ENCODE data around the gene FZD7.
A peak's percentile ranks its signal among the peaks of the same experiment; 100 is the strongest.

FZD7 gene

DNA sequence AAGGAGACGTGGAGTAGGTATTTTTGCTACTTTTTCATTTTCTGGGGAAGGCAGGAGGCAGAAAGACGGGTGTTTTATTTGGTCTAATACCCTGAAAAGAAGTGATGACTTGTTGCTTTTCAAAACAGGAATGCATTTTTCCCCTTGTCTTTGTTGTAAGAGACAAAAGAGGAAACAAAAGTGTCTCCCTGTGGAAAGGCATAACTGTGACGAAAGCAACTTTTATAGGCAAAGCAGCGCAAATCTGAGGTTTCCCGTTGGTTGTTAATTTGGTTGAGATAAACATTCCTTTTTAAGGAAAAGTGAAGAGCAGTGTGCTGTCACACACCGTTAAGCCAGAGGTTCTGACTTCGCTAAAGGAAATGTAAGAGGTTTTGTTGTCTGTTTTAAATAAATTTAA is 3.4 kb downstream of the FZD7 start:
- no peak for DNase-seq (ENCODE audit: low read depth, low spot score)

DNA sequence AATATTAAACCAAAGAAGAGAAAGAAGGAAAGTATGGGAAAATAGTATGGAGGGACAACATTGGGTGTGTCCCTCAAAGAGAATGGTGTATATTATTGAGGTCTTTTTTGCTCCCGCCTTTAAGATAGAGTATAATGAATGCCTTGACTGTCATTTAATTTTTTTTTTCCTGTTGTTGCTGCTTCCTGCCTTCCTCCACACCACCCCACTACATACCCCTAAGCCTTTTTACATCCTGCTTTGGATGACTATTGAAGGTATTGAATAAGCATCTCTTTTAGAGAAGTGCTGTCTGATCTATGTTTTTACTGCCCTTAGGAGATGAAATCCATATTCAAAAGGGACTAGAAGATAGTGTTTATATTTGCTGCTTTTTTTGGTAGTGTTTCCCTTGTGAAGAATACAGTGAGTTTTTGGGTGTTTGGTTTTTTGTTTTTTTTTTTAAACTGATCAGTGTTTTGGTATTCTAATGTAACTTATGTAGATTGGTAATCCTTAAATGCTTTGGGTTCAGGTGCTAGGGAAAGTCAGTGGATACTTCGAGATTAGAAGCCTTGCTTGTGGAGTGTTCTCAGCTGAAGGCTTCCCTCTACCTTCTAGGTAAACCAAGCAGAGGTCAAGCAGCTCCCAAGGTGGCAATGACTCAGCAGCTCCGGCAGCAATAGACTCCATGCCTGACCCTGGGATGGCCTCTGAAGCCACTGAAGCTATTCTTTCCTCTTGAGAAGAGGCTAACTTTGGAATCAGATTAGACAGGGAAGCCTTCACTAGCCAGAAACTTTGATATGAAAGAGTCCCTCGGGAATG is 5.0 kb downstream of the FZD7 start:
- no peak for DNase-seq (ENCODE audit: low read depth, low spot score)

DNA sequence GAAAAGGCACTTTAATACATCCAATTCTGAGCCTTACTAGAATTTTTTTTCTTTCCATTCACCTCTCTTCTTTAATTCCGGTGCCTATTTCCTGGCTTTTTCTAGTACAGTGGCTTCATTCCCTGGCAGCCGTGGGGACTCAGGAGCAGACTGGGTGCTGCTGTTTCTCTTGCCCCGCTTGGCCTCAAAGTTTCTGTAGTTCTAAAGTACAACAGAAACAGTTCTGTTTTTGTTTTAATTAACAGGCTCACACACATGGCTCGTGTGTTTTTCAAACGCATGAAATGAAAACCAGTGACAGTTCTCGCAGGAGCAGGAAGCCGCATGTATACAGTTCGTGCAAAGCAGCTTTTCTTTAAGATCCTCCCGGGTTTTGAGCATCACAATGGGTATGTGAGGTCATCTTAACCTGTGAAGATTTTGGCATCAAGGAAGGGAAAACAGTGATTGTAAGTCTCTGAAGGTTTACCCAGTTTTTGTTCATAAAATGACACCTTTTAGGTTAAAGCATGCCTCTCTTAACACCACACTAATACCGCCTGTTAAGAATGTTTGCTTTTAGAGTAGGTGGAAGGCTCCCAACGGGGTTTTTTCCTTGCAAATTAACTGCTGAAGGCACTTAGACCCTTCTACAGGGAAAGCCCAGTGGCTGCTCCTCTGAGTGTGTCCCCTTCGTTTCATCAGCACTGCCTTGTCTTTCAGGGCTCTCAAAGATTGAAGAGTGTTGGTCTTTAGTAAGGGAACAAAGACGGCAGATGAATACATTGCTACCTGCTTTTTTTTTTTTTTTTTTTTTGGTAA is 5.8 kb downstream of the FZD7 start:
- DNase-seq (ENCODE audit: low read depth, low spot score), result no peak

DNA sequence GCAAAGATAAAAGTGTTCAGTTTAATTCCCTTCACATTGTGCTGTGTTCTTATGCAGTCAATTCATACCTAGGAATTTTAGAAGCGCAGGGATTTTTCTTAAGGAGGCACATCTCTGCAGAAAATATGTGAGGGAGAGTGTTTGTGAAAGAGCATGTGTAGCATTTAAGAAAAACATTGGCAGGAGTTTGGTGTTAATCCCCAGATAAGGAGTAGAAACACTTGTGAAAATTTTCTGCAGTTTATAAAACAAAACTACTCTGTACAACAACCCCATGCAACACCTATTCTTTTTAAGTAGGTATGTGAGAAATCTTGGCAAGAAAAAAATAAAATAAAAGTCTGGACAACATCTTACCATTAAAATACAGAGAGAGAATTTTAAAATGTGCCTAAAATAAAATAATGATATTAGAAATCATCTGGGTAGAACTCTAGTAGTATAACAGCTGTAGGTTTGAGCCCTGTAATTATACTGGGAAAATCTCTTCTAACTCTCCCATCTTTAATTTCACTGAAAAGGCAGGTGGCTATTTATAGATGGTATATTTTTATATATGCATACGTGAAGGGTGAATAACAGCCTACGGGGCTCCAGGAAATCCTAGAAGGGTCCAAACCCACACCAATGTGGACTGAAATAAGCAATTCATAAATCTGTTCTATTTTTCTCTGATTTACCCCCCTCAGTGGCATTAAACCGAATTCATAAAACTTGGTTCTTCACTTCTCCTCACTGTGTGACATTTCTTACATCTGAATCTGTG is 6.6 kb downstream of the FZD7 start:
- DNase-seq (ENCODE audit: low read depth, low spot score), result no peak

DNA sequence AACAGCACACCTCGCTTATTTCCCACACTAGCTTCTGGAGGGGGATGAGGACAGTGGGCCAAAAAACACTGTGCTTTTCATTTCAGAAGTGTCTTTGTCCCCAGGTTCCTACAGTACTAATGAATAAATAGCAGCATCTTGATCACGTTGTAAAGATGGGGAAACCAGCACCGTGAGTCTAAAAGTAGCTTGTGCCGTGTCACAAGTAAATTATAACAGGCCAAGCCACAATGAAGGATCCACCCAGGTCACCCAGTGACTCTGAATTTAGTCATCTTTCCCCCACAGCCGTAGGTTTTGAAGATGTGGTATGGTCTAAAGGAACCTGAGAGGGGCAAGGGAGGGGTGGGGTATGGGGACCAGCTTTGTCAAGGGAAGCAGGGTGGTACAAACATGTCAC is 8.8 kb downstream of the FZD7 start:
- DNase-seq (ENCODE audit: low read depth, low spot score), result no peak

DNA sequence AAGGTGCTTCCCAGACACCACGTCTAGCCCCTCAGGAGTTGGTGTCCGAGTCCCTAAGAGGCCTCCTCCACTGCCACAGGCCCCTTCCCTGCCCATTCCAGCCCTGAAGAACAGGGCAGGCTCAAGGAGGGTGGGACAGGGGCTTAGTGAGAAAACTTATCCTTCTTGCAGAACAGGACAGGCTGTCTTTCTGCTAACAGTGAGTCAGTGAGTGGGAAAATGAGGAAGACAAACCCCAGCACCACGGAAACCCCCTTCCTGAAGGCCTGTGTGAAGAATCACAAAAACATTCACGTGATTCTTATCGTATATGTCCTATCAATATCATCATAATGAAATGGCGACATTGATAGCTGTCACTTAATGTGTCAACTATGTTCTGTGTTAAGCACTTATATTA is 9.8 kb downstream of the FZD7 start:
- DNase-seq (ENCODE audit: low read depth, low spot score), result no peak

DNA sequence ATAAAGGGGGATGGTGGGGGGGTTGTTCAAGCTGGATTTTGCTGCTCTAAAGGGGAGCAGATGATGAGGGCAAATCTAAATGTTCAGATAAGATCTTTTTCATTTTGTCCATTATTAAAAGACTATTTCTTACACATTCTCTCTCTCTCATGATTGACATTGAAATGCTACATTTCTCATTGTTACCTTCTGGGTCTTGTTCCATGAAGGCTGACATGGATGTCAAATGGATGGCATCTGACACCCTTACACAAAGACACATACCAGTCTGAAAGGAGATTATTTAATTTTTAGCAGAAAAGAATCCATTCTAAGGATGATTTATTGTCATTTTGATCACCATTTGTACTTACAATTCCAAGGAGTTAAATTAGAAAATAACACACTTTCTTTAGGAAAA is 11.1 kb downstream of the FZD7 start:
- no peak for DNase-seq (ENCODE audit: low read depth, low spot score)

DNA sequence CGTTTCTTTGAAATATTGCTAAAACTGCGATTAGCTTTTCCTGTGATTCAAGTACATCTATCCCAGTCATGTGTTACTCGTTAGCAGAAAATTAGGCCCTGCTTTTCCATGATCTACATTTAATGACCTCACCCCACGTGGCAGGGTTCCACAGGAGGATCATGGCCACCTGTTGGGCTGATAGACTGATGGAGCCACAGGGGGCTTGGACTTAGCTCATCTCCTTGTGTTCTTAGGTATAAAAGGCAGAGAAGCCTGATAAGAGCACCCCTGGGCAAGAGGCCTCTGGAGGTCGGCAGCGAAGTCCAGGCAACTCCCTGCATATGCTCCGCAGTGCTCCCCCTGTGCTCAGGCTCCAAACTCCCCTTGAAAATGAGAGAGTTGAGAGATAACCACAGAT is 12.9 kb downstream of the FZD7 start:
- DNase-seq (ENCODE audit: low read depth, low spot score), result no peak

DNA sequence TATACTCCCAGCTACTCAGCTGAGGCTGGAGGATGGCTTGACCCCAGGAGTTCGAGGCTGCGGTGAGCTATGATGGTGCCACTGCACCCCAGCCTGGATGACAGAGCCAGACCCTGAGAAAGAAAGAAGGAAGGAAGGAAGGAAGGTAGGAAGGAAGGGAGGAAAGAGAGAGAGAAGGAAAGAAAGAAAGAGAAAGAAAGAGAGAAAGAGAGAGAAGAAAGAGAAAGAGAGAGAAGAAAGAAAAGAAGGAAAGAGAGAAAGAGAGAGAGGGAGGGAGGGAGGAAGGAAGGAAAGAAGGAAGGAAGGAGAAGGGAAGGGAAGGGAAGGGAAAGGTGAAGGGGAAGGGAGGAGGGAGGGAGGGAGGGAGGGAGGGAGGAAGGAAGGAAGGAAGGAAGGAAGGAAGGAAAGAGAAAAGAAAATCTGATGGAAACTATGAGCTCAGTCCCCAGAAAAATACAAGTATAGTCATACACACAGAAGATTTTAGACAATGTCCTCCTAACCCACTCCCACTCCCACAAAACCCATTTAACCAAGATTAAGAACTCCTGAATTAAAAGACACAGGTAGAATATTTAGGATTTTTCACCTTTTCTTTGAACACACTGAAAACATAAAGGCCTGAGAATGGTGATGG is 15.6 kb downstream of the FZD7 start:
- DNase-seq (ENCODE audit: low read depth, low spot score), result no peak

DNA sequence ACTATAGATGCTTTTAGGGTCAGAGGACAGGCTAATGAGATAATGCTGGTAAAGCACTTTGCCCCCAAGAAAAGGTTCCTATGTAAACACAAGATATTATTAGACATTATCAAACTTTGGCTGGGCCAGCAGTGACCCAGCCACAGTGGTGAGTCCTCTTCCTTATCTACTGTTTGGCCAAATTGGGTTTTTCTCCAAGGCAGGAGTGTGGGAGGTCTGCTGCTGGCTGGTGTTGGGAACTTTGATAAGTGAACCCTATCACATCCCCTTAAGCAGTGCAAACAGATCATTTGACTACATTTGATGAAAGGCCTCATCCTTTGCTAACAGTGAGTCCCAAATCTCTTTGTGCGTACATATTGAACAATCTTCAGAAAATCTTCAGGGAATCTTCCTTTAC is 16.2 kb downstream of the FZD7 start:
- DNase-seq (ENCODE audit: low read depth, low spot score), result no peak

DNA sequence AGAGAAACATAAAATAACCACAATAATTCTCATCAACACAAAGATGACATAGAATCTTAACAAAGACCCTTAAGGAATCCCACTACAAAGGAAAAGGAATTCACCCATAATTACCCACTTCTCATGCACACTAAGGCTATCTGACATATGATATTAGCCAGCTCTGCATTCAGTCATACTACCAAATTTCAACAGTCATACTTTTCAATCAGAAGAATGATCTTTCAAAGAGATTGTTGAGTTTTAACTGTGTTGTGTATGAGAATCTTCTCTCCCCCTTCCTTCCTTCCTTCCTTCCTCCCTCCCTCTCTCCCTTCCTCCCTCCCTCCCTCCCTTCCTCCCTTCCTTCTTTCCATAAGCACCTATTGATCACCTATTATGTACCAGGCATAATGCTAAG is 17.0 kb downstream of the FZD7 start:
- DNase-seq (ENCODE audit: low read depth, low spot score), result no peak

DNA sequence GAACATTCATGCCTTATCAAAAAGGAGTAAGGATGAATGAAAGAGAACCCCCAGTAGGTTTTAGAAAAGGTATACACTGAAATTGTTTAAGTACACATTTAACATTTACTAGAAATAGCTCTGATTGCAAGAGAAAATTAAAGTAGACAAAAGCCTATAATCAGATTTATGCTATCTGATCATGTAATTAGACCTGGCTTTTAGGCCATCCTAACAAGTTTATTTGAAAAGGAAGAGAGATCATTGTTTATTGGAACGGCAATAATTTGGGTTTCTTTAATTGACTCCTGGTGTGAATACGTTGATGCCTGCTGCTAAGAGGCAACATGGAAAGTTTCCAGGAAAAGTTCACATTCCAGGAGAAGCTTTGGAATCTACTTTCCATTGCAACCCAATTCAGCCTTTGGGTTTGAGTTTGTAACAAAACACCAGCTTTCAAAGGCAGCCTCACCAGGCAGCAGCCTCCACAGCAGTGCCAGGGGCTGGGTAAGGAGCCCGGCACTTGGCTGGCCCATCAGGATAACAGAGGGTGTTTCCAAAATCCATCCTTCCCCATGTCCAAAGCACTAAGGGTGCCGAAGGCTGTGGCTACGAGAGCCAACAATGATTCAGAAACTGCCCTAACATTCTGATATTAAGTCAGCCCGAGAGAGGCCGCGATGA is 18.0 kb downstream of the FZD7 start:
- DNase-seq (ENCODE audit: low read depth, low spot score), result no peak

DNA sequence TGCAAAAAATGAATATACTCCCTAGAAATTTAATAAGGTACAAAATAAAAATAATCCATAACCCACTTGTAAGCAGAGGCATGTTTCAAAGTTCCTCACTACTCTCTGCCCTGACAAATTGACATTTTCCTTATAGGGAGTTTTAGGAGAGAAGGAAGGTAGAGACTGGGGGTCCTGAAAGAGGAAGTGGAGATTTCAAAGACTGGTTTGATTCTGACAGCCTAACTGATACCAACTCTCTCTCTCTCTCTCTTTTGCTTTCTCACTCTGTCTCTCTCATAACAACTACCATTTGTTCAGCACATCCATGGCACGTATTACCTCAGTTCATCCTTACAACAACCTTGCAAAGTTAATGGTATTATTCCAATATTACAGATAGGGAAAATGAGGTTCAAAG is 18.6 kb downstream of the FZD7 start:
- DNase-seq (ENCODE audit: low read depth, low spot score), result no peak

DNA sequence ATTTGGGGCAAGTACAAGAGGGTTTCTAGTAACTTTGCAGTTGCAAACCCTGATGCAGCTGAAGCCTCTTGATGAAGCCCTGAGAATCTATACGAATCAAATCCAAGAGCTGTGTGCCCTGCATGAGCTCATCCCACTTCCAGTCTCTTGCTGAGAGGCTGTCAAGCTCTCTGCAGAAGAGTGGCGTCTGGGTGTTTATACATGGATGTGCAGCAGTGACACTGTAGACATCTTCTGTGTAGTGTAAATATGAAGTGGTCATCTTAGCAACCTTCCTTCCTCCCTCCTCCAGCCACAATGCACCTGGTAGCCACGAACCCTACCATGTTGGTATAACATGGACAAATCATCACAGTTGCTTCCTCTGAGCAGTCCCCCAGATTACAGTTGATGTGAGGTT is 21.0 kb downstream of the FZD7 start:
- DNase-seq (ENCODE audit: low read depth, low spot score), result no peak

DNA sequence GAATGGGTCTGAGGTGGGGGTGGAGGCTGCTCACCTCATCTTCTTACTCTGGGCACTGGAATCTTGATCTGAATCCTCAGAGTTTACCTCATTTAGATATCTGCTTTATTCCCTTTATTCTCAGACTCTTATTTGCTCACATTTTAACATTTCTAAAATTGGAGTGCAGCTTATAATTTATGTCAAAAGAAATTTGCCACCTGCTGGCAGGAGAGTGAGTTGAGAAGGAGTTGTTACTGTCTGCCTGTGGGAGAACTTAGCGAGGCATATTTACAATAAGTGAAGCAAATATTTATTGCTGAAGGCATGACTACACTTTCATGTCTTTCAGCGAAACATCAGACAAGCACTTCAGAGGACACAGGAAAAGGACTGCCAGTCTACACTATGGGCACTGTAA is 23.0 kb downstream of the FZD7 start:
- DNase-seq (ENCODE audit: low read depth, low spot score), result no peak

DNA sequence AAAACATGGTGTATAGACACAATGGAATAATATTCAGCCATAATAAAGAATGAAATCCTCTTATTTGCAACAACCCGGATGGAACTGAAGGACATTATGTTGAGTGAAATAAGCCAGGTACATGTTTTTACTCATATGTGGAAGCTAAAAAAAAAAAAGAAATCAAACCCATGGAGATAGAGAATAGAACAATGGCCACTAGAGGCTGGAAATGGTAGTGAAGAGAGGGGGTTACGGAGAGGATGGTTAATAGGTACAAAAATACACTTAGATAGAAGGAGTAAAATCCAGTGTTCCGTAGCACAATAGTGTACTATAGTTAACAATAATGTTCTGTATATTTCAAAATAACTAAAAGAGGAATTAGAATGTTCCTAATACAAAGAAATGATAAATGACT is 26.6 kb downstream of the FZD7 start:
- no peak for DNase-seq (ENCODE audit: low read depth, low spot score)

DNA sequence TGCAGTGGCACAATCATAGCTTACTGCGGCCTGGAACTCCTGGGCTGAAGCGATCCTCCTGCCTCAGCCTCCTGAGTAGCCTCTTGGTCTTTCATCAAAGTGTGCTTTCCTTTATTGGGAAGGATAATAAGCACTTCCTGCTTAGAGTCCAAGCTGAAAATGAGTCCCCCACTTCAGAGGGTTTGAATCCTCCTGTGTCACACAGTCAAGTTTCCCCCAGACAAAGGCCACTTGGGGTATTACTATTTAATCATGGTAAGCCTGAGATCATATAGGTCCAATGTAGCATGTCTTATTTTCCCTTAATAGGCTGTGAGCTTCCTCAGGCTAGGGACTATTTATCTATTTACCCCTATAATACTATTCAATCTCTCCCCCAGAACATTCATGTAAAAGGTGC is 28.0 kb downstream of the FZD7 start:
- no peak for DNase-seq (ENCODE audit: low read depth, low spot score)

DNA sequence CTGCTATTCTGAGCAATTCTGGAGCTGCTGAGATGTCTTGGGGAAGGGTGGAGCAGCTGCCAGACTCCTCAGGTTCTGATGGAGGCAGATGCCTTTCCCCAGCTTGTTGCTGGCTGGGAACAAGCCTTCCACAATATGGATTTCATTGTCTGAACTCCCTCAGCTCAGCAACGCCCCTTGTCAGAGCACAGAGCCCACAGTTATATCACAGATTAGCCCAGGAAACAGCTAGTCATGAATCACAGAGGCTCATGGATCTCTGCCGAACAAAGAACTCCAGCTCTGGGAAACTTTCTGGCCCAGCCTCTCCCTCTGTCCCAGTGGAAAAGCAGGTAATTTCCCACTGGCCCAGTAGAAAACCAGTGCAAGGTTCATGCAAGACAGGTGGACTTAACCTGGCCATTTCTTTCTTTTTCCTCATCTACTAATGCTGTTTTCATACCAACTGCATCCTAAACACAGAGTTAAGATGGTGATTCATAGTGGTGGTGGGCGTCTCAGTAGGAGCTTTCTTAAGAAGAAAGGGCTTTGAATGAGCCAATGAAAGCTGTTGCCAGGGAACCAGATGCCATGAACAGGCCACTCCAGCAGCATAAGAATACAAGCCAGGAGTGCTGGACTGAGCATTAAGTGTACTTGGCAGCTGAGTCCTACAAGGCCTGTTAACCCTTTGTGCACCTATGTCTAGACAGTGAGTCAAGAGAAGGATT is 30.7 kb downstream of the FZD7 start:
- peak; percentile 59 for DNase-seq (ENCODE audit: low read depth, low spot score)

DNA sequence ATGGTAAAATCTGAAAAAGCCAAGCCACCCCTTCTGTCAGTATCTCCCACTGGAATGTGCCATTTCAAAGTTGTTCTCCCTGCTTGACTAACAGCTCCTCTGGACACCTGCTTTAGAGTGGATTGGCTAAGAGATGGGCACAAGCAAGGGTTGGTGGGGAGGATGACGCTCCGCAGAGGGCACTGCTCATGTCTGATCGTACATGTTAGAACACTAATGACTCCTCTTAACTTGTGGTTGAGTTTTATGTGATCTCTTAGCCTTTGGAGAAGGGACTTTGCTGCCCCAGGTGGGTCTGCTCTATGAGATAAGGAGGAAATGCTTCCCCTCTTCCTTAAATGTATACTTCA is 31.2 kb downstream of the FZD7 start:
- DNase-seq (ENCODE audit: low read depth, low spot score), result no peak

DNA sequence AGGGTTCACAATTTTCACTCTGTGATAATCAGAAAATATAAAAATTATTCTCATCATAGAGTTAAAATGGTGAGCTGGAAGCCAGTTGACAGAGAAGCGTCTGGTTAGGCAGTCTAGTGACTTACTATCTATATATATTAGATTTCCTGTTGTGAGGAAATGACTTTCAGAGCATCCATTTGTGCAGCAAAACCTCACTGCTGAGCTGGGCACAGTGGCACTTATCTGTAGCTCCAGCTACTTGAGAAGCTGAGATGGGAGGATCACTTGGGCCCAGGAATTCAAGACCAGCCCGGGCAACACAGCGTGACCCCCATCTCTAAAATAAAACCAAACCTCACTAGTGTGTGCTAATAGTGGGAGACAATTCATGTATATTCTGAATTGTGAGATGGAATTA is 32.2 kb downstream of the FZD7 start:
- DNase-seq (ENCODE audit: low read depth, low spot score), result no peak

DNA sequence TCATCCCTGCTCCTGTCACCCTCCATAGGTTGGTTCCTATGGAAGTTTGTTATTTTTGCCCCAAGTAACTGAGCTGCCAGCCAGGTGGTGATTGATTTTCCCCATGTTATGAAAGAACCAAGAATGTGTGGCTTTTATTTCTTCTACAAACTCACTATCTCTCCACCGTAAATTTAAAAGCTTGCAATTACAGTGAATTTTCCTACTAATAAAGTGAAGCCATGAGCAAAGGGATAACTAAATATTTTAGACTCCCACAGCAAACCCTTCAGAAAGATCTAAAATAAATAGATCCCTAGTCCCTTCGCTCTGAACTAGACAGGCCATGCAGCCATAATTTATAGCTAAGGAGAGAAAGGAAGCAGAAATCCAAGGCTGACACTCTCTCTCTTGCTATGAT is 33.2 kb downstream of the FZD7 start:
- no peak for DNase-seq (ENCODE audit: low read depth, low spot score)

All from smooth muscle cell of the brain vasculature (primary cell).